Right renal cortex interstitium (tissue), 3 donors: Measurements from ENCODE around the gene IL1RAPL1. TPM values are rescaled to one million over a fixed set of nuclear protein-coding genes. Genes with fewer than 3 reads are reported as not detected.
A peak's percentile ranks its signal among the peaks of the same experiment; 100 is the strongest.

ENCODE experiments used
- DNase-seq, 3 donors: peaks; one replicate each; pipeline ENCODE4 v3.0.0-alpha.2; 2013; ENCODE audit warnings: low read depth in 3 of 3, low spot score in 2 of 3
- polyA plus RNA-seq, 3 donors: library from polyadenylated mRNA; unstranded; fragments of 120-200 nt; gene quantifications; one replicate each; pipeline ENCODE4 v1.2.1, GENCODE V29; 2013; ENCODE audit not compliant: insufficient read length in 3 of 3

Gene IL1RAPL1
- polyA plus RNA-seq, 3 donors = 2.3 to 3.6 (median 2.7) TPM

DNA sequence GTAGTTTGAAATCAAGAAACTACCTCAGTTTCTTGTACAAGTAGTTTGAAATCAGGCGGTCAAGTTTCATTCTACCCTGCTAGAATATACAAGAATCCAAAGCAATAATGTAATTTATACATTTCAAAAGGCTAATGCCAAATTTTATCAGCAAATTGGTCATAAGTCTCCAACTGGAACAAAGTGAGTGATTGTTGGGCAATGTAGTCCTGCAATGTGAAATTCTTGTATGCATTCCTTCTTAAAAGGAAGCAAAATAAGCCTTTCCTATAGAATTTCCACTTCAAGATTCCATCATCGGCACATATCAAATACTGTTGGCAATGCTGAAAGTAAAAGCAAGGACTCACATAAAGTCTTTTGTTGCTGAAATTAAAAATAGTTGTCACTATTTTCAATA is 334.9 kb downstream of the IL1RAPL1 start:
- DNase-seq = no peak

GRCh38 chrX:28946846-28947245 is 359.6 kb downstream of the IL1RAPL1 start:
- no peak for DNase-seq

DNA sequence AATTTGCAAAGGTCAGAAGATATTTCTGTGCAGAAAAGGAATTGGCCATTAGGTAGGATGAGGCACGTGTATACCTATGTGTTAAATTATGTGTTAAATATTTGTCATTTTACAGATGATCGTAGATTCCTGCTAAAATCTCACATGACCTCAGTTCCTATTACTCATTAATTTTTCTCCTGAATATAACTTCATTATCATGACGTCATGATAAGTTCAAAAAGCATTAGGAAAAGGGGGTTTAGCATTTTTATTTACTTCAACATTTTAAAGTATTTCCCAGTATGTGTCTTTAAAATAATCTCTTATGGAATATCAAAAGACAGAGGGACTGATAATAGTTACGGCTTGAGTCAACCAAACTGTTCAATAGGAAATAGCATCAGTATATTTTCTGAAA is 372.8 kb downstream of the IL1RAPL1 start:
- no peak for DNase-seq

GRCh38 chrX:28966331-28966730 is 379.1 kb downstream of the IL1RAPL1 start:
- DNase-seq = no peak

- no peak for DNase-seq
Measured at GRCh38 chrX:28969126-28969525, 381.9 kb downstream of the IL1RAPL1 start.

- DNase-seq = no peak
Measured at GRCh38 chrX:28979877-28980276, 392.6 kb downstream of the IL1RAPL1 start.

DNA sequence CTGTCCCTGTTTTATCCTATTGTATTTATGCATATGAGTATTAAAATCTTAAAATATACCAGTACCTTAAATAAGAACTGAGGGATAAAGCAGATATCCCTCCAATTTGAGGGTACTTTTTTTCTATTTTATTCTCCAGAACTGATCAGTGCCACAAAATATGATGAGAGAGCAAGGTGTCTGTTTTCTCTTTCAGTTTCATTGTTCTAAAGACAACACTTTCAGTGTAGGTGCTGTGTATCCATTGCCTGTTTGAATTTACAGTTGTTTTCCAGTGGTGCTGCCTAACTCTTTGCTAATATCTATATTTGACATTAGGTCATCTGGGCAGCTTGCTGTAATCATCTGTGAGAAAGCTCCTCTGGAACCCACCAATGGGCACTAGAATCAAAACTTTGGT is 394.7 kb downstream of the IL1RAPL1 start:
- no peak for DNase-seq

GRCh38 chrX:28988246-28988645 is 401.0 kb downstream of the IL1RAPL1 start:
- no peak for DNase-seq

GRCh38 chrX:28997706-28998463 is 410.6 kb downstream of the IL1RAPL1 start:
- DNase-seq = peak in 1 of 3 donors; percentile 7

GRCh38 chrX:28998609-28999135 is 411.4 kb downstream of the IL1RAPL1 start:
- peak in 1 of 3 donors; percentile 5 for DNase-seq

- no peak for DNase-seq
Measured at GRCh38 chrX:29012867-29013266, 425.6 kb downstream of the IL1RAPL1 start.

GRCh38 chrX:29023207-29023606 is 436.0 kb downstream of the IL1RAPL1 start:
- no peak for DNase-seq

- no peak for DNase-seq
Measured at GRCh38 chrX:29024871-29025270, 437.6 kb downstream of the IL1RAPL1 start.

DNA sequence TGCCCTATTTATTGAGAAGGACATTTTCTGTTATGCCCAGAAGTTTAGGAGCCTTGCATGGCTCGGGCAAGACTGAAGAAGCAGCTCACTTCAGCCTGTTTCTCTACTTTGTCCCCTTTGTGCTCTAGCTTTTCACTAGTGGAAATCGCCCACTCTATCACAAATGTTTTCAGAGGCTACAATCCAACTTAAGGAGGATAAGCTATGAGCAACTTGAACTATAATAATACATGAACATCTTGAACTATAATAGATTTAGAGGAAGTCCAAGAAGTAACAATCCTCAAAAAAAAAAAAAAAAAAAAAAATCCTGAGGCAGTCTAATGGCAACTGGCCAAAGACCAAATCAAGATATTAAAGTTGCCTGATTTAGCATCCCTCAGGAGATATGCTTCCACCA is 452.3 kb downstream of the IL1RAPL1 start:
- no peak for DNase-seq

GRCh38 chrX:29040160-29040559 is 452.9 kb downstream of the IL1RAPL1 start:
- no peak for DNase-seq

GRCh38 chrX:29042341-29042740 is 455.1 kb downstream of the IL1RAPL1 start:
- no peak for DNase-seq

GRCh38 chrX:29043746-29044145 is 456.5 kb downstream of the IL1RAPL1 start:
- DNase-seq = no peak

DNA sequence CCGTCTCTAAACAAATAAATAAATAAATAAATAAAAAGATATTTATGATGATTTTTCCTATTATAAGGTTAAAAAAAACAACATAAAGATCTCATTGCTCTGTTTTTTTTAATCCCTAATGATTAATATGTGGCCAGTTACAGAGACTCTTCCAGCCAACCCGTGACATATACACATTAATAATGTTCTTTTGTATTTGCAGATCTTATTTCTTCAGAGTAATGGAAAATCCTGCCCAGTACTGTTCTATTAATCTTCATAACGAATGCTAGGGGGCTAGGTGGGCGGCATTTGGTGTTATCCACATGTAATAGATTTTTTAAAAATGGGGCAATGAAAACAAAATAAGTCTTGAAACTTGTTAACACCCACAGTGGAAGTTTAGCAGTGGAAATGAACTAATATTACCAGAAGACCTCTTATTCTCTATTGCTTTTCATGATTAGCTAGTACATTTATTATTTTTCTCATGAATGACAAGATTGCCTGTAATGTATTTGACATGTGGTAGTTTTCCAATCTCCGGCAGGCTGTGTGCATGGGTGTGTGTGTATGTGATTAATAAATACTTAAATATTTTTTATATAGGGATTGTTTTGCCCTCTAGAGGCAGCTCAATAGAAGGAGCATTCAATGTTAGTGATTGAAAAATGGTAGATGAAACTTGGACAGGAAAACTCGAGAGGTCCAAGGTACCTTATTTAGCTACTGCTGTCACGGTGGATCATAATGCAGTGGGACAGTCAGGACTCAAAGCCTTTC is 457.4 kb downstream of the IL1RAPL1 start:
- no peak for DNase-seq

DNA sequence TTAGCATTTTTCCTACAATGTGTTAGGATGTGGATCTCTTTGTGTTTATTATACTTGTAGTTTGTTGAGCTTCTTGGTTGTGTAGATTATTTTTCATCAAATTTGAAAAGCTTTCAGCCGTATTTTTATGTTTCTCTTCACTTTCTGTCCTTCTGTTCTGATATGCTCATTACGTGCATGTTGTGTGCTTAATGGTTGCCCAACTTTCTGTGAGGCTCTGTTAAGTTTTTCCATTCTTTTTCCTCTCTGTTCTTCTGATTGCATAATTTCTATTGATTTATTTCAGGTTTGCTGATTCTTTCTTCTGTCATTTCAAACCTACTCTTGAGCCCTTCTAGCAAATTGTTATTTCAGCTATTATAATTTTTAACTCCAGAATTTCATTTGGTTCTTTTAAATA is 478.2 kb downstream of the IL1RAPL1 start:
- DNase-seq = no peak

GRCh38 chrX:29066516-29066915 is 479.3 kb downstream of the IL1RAPL1 start:
- no peak for DNase-seq

DNA sequence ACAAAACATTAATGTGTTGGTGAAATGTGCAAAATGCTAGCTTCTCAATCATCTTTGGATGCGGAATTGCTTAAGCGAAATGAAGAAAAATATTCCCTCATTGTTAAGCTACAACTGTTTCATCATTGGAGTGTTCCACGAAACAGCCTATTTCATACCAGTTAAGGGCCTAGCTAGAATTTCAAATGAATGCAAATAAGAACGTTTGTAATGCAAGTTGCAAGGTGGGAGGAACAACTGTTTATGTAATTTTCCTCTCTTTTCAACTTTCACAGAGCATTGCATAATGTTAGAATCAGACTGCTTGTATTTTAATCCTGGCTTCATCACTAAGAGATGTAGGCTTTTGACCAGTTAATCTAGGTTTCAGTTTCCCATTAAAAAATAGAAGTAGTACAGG is 480.1 kb downstream of the IL1RAPL1 start:
- no peak for DNase-seq
